ENCODE measurements around the gene CDK2AP2.

DNA sequence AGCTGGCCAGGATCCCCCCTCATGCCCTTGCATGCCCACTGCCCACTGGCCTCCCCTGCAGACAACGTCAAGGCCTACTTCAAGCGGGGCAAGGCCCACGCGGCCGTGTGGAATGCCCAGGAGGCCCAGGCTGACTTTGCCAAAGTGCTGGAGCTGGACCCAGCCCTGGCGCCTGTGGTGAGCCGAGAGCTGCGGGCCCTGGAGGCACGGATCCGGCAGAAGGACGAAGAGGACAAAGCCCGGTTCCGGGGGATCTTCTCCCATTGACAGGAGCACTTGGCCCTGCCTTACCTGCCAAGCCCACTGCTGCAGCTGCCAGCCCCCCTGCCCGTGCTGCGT, 17.3 kb downstream of the CDK2AP2 start:
- TF ChIP-seq MYC (IDR thresholded peaks at IDR 0.05; ENCODE audit: borderline replicate concordance, low read length) (no peak), CHD2 (IDR thresholded peaks at IDR 0.05; ENCODE audit: low read length, partially characterized antibody) (no peak)
- TF ChIP-seq, protein P1, sequence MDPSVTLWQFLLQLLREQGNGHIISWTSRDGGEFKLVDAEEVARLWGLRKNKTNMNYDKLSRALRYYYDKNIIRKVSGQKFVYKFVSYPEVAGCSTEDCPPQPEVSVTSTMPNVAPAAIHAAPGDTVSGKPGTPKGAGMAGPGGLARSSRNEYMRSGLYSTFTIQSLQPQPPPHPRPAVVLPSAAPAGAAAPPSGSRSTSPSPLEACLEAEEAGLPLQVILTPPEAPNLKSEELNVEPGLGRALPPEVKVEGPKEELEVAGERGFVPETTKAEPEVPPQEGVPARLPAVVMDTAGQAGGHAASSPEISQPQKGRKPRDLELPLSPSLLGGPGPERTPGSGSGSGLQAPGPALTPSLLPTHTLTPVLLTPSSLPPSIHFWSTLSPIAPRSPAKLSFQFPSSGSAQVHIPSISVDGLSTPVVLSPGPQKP (IDR thresholded peaks at IDR 0.05; ENCODE audit: low read depth, low read length): no peak
